HG03520 (cell line): ENCODE results near the gene MSI2.
"Not testable (repeated sequence)": the region's sequence is repeated elsewhere in the genome, so short reads cannot be mapped to it uniquely, and the experiment has no call there.

Experiments used
- ATAC-seq: cut with Tn5 transposase; IDR thresholded peaks from one replicate; pipeline ENCODE4 v1.9.1; 2021; ENCODE audit warnings: mild to moderate bottlenecking, moderate library complexity; ENCODE audit not compliant: unreplicated experiment

MSI2 gene

DNA sequence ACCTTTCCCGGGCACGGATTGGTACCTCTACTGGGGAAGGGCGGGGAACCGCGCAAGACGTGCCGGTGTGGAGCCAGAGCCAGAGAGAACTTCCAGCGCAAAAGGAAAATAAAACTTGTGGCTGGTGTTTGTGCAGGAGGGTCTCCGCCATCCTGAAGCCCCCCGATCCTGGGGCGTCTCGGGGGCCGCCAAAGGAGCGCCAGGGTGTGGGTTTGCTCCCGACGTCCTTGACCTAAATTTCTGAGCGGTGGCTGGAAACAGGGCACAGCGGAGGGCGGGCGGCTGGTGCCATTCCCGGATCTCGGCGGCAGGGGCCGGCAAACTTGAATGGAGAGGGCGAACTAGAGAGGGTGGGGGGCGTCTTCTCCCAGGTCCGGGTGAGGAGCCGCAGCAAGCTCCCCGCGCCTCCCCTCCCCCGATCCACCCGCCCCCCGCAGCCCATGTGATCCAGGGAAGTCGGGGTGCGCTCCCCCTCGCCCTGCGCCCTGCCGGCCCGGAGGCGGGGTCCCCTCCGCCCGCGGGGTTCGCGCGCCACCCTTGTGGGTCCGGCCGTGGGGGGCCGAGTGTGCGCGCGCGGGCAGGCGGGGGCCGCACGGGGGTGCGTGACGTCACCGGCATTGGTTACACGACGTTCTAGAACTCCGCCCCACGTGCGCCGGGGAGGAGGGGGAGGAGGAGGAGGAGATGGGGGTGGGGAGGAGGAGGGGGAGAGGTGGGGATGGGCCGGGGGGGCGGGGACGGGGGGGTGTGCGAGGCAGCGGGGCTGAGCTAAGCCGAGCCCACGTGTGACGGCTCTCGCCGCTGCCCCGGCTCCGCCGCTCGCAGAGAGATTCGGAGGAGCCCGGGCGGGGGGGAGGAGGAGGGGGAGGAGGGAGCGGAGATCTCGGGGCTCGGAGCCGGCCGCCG lies at the start of gene MSI2:
TSS of gene MSI2 (plus strand) at position 748 of the 906 bp plus-strand sequence. CDS start 220 bp downstream, outside the sequence.
- ATAC-seq = peak; percentile 57

GRCh38 chr17:57206928-57207327 lies 49.4 kb upstream of the MSI2 start:
- no peak for ATAC-seq

- ATAC-seq = no peak
These were observed 48.9 kb upstream of the MSI2 start for GRCh38 chr17:57207396-57207795.

DNA sequence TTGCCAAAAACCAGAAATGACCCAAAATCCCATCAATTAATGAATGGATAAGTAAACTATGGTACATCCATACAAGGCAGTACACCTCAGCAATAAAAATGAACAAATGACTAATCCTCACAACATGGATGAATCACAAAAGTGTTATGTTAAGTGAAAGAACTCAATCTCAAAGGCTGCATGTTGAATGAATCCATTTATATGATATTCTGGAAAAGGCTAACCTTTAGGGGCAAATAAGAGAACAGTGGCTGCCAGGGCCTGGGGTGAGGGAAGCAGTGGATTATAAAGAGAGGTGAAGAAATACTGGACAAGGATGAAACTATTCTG lies 46.1 kb upstream of the MSI2 start:
- ATAC-seq = no peak

DNA sequence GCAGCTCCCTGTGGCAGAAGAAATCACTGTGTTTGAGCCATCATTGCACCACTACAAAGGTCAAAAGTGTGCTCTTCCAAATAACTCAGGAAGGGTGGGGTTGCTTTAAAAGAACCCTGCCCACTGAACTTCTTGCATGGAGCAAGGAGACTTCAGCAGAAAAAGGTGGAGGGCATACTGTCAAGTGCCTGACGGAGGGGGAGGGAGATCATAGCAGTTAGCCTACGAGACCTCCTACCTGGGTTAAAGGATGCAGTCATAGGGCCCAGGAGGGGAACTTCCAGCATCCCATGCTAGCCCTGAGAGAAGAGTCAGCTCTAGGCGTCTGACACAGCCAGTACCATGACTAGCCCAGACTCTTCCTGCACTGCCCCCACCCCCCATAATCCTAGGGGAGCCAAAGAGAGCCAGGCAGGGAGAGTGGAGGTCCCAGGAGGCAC lies 45.3 kb upstream of the MSI2 start:
- no peak for ATAC-seq

GRCh38 chr17:57211543-57211942 lies 44.8 kb upstream of the MSI2 start:
- ATAC-seq = no peak

- ATAC-seq = no peak
These were observed 43.0 kb upstream of the MSI2 start for GRCh38 chr17:57213180-57213825.

DNA sequence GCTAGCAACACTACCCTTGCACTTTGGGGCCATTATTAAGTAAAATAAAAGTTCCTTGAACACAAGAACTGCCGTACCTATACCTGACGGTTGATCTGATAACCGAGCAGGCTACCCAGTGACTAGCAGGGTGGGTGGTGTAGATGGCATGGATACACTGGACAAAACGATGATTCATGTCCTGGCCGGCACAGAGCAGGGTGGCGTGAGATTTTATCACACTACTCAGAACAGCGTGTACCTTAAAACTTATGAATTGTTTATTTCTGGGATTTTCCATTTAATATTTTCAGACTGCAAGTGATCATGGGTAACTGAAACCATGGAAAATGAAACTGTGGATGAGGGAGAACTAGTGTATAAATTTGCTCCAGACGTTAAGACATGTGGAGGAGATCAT lies 41.0 kb upstream of the MSI2 start:
- no peak for ATAC-seq

DNA sequence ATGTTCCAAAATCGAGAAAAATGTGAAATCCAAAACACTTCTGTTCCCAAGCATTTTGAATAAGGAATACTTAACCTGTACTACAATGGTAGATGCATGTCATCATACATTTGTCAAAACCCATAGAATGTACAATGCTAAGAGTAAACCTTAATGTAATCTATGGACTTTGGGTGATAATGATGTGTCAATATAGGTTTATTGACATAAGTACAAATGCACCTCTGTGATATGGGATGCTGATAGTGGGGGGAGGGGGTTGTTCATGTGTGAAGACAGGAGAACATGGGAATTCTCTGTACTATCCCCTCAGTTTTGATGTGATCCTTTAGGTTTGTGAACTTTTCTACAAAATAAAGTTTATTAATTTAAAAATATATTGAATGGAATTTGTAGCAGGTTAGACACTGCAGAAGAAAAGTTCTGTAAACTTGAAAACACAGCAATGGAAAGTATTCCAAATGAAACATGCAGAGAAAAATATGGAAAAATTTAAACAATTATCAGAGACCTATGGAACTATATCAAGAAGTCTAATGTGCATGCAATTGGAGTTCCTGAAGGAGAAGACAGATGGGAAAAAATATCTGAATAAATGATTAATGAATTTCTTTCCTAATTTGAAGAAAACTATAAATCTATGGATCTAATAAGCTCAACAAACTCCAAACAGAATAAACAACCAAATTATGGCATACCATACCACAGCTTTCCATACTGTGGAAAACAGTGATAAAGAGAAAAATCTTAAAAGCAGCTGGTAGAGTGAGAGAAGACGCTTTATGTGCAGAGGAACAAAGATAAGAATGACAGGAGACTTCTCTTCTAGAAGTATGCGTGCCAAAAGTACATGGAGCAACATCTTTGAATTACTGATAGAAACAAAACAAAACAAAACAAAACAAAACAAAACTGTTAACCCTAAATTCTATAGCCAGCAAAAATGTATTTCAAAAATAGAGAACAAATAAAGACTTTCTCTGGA lies 34.7 kb upstream of the MSI2 start:
- no peak for ATAC-seq

DNA sequence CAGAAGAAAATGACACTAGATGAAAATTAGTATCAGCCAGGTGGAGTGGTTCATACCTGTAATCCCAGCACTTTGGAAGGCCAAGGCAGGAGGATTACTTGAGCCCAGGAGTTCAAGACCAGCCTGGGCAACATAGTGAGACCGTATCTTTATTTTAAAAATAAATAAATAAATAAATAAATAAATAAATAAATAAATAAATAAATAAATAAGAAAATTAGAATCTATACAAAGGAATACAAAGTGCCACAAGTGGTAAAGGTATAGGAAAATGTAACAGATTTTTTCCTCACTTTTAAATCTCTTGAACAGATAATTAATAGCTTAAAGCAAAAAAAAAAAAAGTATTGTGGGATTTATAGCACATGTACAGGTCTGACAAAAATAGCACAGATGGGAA lies 33.9 kb upstream of the MSI2 start:
- not testable (repeated sequence) for ATAC-seq

DNA sequence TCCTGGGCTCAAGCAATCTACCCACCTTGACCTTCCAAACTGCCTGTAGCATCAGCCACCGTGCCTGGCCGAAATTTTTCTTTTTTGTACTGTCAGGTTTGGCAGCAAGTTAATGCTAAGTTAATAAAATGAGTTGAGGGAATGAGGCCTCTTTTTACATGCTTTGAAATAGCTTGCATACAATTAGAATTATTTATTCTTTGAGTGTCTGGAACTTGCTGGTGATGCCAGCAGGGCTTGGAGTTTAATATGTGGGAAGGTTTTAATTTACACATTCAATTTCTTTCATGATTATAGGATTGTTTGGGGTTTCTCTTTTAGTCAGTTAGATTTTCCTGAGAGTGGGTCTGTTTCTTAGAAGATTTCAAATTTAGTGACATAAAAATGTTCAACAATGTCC lies 31.2 kb upstream of the MSI2 start:
- no peak for ATAC-seq

DNA sequence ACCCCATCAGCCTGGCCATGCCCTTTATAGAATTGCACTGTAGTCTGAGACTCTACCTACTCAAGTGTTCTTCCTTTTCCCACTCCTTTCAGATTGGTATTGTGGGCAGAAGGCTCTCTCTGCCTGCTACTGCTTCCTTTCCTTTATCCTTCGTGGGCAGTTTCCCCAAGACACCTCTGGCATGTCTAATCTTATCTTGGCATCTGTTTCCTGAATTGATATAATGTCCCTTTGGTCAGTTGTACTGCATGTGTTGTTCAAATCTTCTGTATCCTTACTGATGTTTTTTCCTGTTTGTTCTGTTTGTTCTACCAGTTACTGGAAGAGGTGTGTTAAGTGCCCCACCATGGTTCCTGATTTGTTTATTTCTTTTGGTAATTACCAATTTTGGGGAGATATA lies 29.5 kb upstream of the MSI2 start:
- ATAC-seq = no peak

- no peak for ATAC-seq
These were observed 27.4 kb upstream of the MSI2 start for GRCh38 chr17:57228911-57229310.

- ATAC-seq = no peak
These were observed 22.1 kb upstream of the MSI2 start for GRCh38 chr17:57234061-57234738.

GRCh38 chr17:57234739-57235092 lies 21.6 kb upstream of the MSI2 start:
- ATAC-seq = no peak

GRCh38 chr17:57235124-57235523 lies 21.2 kb upstream of the MSI2 start:
- ATAC-seq = no peak

DNA sequence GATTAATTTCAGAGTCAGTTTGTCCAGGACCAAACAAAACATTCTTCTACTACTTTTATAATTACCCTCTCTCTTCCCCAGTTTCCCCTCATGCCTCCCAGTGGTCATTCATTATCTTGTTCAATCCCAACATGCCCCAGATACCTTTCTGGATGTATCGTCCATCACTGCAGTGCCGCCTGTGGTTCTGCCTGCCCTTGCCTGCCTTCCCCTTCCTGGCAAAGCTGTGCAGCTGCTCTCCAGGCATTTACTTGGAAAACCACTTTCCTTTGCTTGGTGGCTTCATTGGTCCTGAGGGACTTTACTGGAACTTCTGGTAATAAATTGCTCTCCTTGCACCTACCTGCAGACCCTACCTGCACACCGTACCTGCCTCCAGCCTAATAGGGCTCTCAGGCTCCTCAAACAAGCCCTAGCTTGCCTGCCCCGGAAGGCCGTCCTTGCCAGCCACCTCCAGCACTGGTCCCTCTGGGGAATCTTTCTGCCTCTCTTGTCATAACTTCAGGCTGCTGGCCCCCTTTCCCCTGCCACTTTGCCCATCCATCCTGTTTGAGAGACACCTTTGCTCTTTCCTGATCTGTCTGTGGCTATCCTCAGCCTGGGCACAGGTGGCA lies 19.5 kb upstream of the MSI2 start:
- ATAC-seq = no peak

DNA sequence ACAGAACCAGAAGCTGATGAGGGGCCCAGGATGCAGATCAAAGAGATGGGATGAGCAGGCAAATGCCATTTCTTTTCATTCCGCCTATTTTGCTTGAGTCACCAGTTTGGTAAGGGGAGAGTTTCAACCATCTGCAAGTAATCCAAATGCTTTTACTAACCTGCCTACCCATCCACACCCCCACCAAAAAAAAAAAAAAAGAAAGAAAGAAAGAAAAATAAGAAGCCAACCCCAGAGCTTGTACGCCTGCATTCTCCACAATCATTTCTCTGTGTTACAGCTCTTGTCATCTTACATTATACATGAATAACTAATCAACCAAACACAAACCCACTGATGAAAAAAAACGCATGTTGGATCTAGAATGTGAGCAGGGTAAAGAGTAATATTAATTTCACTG lies 15.7 kb upstream of the MSI2 start:
- ATAC-seq = no peak

- no peak for ATAC-seq
These were observed 14.2 kb upstream of the MSI2 start for GRCh38 chr17:57242148-57242547.

GRCh38 chr17:57243171-57243622 lies 13.1 kb upstream of the MSI2 start:
- ATAC-seq = no peak
